ENCODE measurements around the gene MID1. TPM values are rescaled to one million over a fixed set of nuclear protein-coding genes. Genes with fewer than 3 reads are reported as not detected.

MID1 gene
- total and polyA plus RNA-seq, 2 donors from 2014 or later, result 5.3 to 54.1 TPM

GRCh38 chrX:10397349-10397748, 223.0 kb downstream of the MID1 start:
- intact Hi-C loops (cut with DNase I), result no loop called here
- no peak for FAIRE-seq

GRCh38 chrX:10395643-10396042, 224.7 kb downstream of the MID1 start:
- no peak for DNase-seq

More at GRCh38 chrX:10397349-10397748, 223.0 kb downstream of the MID1 start:
- no peak overlapping the region for H3K27ac ChIP-seq (ENCODE audit: low read depth in 2 of 2, low read length in 2 of 2)
- no peaks in the 10 kb centered on the region for H3K4me1 ChIP-seq (ENCODE audit: control insufficient read depth in 2 of 3, insufficient read depth in 2 of 3, low read depth in 1 of 3, low read length in 3 of 3)
- TF ChIP-seq CTCF (IDR thresholded peaks at IDR 0.05; ENCODE audit: borderline replicate concordance, extremely low read depth, insufficient read depth), result no peak
- no peaks in the 10 kb centered on the region for H3K27me3 ChIP-seq (ENCODE audit: control insufficient read depth, insufficient read depth, low read length)
- H3K4me3 ChIP-seq (ENCODE audit: low read length in 3 of 3), result no peak overlapping the region
- no peak for DNase-seq
- H3K36me3 ChIP-seq (ENCODE audit: control insufficient read depth in 2 of 3, insufficient read depth in 3 of 3, low read length in 3 of 3), result no peaks in the 10 kb centered on the region
- H3K9me3 ChIP-seq (ENCODE audit: control insufficient read depth in 2 of 3, insufficient read depth in 1 of 3, low read length in 3 of 3), result no peaks in the 10 kb centered on the region
- H3K9ac ChIP-seq (ENCODE audit: low read length in 3 of 3), result no peak overlapping the region

More at GRCh38 chrX:10395643-10396042, 224.7 kb downstream of the MID1 start:
- Histone ChIP-seq H3K9ac (ENCODE audit: low read length in 3 of 3) (no peak overlapping the region), H3K27me3 (ENCODE audit: control insufficient read depth, insufficient read depth, low read length) (no peaks in the 10 kb centered on the region), H3K27ac (ENCODE audit: low read depth in 2 of 2, low read length in 2 of 2) (no peak overlapping the region), H3K4me1 (ENCODE audit: control insufficient read depth in 2 of 3, insufficient read depth in 2 of 3, low read depth in 1 of 3, low read length in 3 of 3) (no peaks in the 10 kb centered on the region), H3K36me3 (ENCODE audit: control insufficient read depth in 2 of 3, insufficient read depth in 3 of 3, low read length in 3 of 3) (no peaks in the 10 kb centered on the region), H3K9me3 (ENCODE audit: control insufficient read depth in 2 of 3, insufficient read depth in 1 of 3, low read length in 3 of 3) (no peaks in the 10 kb centered on the region), H3K4me3 (ENCODE audit: low read length in 3 of 3) (no peak overlapping the region)
- no peak for TF ChIP-seq CTCF (IDR thresholded peaks at IDR 0.05; ENCODE audit: borderline replicate concordance, extremely low read depth, insufficient read depth)
- no peak for FAIRE-seq
- intact Hi-C loops (cut with DNase I), result no loop called here
